Measurements from ENCODE around the gene SELENOT. TPM values are rescaled to one million over a fixed set of nuclear protein-coding genes. Genes with fewer than 3 reads are reported as not detected.

The SELENOT gene
- 100 to 1,000 TPM in 1 of 2 donors, 10 to 100 TPM in 1; 52.7 to 107 TPM for total RNA-seq
- polyA plus RNA-seq: 10 to 100 TPM; 59.2 to 80.8 TPM

- TF ChIP-seq REST (IDR thresholded peaks at IDR 0.05) (peak; percentile 87), FOXA1 (IDR thresholded peaks at IDR 0.05) (no peak), EGR1 (IDR thresholded peaks at IDR 0.05; ENCODE audit: low read depth in 2 of 2) (no peak), YY1 (IDR thresholded peaks at IDR 0.05) (peak; percentile 98), RAD21 (IDR thresholded peaks at IDR 0.05) (peak in 1 of 2 donors; percentile 12), HNF4G (IDR thresholded peaks at IDR 0.05) (no peak), GABPA (IDR thresholded peaks at IDR 0.05 in 1 of 2, conservative IDR thresholded peaks at IDR 0.05 in 1 of 2) (peak in 1 of 2 donors; percentile 30), RXRA (IDR thresholded peaks at IDR 0.05) (peak; percentile 30 to 45), FOXA2 (IDR thresholded peaks at IDR 0.05) (no peak), TAF1 (conservative IDR thresholded peaks at IDR 0.05) (peak; percentile 90), NR2F2 (IDR thresholded peaks at IDR 0.05) (no peak), ATF3 (IDR thresholded peaks at IDR 0.05) (no peak), CTCF (IDR thresholded peaks at IDR 0.05; ENCODE audit: low read depth, low read length, missing input control) (peak; percentile 14), HNF4A (conservative IDR thresholded peaks at IDR 0.05) (peak in 1 of 2 donors; percentile 8), MAX (IDR thresholded peaks at IDR 0.05) (peak; percentile 14), JUND (IDR thresholded peaks at IDR 0.05) (no peak), SP1 (IDR thresholded peaks at IDR 0.05) (peak; percentile 24), ZBTB33 (IDR thresholded peaks at IDR 0.05) (no peak)
- H3K27me3 ChIP-seq (ENCODE audit: control insufficient read depth in 4 of 4, insufficient read depth in 4 of 4, low read length in 3 of 4): no peaks in the 10 kb centered on the region
- H3K9ac ChIP-seq (ENCODE audit: low read depth in 1 of 2, low read length in 2 of 2): peak within 1 kb of the TSS; percentile 90
- H3K4me3 ChIP-seq (ENCODE audit: low read depth in 1 of 3, low read length in 3 of 3): peak within 1 kb of the TSS; percentile 71 to 97 (median 88)
- WGBS: under 1% methylated on average over 69 of the region's 69 CpGs
- H3K4me1 ChIP-seq (ENCODE audit: control insufficient read depth in 4 of 4, insufficient read depth in 4 of 4, low read length in 3 of 4): peaks cover 5 to 26% (median 10%) of the 10 kb centered on the region in 4 donors
- H3K27ac ChIP-seq (ENCODE audit: low read depth in 1 of 2, low read length in 2 of 2): peak within 1 kb of the TSS; percentile 89
- H3K36me3 ChIP-seq (ENCODE audit: control insufficient read depth in 4 of 4, insufficient read depth in 3 of 4, low read depth in 1 of 4, low read length in 3 of 4): no peaks in the 10 kb centered on the region
- no peaks in the 10 kb centered on the region for H3K9me3 ChIP-seq (ENCODE audit: control insufficient read depth in 4 of 4, low read length in 3 of 4)
- DNase-seq (ENCODE audit: low spot score): peak; percentile 94
Measured at GRCh38 chr3:150603153-150603979, at the start of gene SELENOT. Gene SELENOT (plus strand): TSS chr3:150603321. CDS start chr3:150603363, 42 bp downstream.
